ENCODE data around the gene KAT6B.

DNA sequence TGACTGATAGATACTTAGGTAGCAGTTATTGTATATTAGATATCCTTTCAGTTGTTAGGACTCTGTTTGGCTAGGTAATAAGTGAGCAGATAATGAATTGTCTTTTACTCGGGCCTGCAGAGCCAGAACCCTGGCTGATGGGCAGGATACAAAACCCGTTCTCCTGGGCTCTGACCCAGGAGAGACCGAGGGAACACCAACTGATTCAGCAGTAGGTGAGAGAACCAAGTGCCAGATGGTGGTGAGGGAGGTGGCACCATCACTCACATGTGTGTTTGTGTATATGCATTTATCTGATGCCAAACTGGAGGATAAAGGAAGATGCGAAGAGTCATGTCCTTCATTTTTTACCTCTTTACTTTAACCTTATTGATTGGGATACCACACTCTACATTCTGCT is 169.4 kb downstream of the KAT6B start:
- no peak for TF ChIP-seq MTA3 (IDR thresholded peaks at IDR 0.05; ENCODE audit: borderline replicate concordance, low read length)
- TF ChIP-seq, protein P1, sequence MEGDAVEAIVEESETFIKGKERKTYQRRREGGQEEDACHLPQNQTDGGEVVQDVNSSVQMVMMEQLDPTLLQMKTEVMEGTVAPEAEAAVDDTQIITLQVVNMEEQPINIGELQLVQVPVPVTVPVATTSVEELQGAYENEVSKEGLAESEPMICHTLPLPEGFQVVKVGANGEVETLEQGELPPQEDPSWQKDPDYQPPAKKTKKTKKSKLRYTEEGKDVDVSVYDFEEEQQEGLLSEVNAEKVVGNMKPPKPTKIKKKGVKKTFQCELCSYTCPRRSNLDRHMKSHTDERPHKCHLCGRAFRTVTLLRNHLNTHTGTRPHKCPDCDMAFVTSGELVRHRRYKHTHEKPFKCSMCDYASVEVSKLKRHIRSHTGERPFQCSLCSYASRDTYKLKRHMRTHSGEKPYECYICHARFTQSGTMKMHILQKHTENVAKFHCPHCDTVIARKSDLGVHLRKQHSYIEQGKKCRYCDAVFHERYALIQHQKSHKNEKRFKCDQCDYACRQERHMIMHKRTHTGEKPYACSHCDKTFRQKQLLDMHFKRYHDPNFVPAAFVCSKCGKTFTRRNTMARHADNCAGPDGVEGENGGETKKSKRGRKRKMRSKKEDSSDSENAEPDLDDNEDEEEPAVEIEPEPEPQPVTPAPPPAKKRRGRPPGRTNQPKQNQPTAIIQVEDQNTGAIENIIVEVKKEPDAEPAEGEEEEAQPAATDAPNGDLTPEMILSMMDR (IDR thresholded peaks at IDR 0.05 in 2 of 3, conservative IDR thresholded peaks at IDR 0.05 in 1 of 3; ENCODE audit: control insufficient read depth in 2 of 3, extremely low read depth in 1 of 3, insufficient read depth in 1 of 3, low read depth in 3 of 3, low read length in 3 of 3), result no peak
- TF ChIP-seq, protein P2, sequence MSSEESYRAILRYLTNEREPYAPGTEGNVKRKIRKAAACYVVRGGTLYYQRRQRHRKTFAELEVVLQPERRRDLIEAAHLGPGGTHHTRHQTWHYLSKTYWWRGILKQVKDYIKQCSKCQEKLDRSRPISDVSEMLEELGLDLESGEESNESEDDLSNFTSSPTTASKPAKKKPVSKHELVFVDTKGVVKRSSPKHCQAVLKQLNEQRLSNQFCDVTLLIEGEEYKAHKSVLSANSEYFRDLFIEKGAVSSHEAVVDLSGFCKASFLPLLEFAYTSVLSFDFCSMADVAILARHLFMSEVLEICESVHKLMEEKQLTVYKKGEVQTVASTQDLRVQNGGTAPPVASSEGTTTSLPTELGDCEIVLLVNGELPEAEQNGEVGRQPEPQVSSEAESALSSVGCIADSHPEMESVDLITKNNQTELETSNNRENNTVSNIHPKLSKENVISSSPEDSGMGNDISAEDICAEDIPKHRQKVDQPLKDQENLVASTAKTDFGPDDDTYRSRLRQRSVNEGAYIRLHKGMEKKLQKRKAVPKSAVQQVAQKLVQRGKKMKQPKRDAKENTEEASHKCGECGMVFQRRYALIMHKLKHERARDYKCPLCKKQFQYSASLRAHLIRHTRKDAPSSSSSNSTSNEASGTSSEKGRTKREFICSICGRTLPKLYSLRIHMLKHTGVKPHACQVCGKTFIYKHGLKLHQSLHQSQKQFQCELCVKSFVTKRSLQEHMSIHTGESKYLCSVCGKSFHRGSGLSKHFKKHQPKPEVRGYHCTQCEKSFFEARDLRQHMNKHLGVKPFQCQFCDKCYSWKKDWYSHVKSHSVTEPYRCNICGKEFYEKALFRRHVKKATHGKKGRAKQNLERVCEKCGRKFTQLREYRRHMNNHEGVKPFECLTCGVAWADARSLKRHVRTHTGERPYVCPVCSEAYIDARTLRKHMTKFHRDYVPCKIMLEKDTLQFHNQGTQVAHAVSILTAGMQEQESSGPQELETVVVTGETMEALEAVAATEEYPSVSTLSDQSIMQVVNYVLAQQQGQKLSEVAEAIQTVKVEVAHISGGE (CRISPR knock-in tag; IDR thresholded peaks at IDR 0.05), result no peak
